HT-29 (cell line): ENCODE measurements around the gene ALOX12B. TPM values are rescaled to one million over a fixed set of nuclear protein-coding genes. Genes with fewer than 3 reads are reported as not detected.
"Not testable (repeated sequence)": the region's sequence is repeated elsewhere in the genome, so short reads cannot be mapped to it uniquely, and the experiment has no call there.

Experiments used
- DNase-seq: peaks from one replicate; pipeline ENCODE4 v3.0.0-alpha.2; 2015; ENCODE audit warnings: low spot score
- total RNA-seq: library from RNA; depleted of rRNA; stranded (reverse); fragments of >200 nt; shearing (Covaris generic); gene quantifications from 2 replicates; pipeline ENCODE4 v1.2.3, GENCODE V29; 2014

Gene ALOX12B
- total RNA-seq, 1 experiment from 2014 or later: not detected

DNA sequence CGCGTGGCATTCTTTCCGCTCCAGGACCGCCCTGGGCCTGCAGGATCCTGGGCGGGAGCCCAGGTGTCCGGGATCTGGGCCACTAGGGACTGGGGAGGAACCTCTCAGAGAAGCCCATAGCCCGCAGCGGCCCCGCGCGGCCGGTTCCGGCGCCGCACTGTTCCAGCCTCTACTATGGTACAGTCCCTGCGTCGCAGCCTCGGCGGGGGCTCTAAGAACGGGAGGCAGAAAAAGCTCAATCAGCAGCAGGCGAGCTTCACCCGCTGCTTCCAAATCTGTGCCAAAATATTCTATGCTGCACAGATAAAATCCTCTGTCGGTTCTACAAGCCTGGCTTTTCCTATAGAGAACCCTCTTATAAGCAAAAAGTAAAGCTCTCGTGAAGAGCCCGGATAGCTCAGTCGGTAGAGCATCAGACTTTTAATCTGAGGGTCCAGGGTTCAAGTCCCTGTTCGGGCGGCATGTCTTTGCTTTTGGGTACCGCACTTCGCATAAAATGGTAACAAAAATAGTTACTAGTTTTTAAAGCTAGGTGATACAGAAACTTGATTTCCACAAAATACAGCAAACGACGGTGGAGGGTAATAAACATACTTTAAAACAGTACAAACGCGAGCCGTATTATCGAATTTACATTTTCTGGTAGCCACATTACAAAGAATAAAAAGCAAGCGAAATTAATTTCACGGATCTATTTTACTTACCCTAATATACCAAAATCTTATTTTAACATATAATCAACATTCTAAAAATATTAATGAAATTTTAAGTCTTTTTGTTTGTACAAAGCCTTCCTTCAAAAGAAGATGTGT lies 31.5 kb upstream of the ALOX12B start:
- peak; percentile 90 for DNase-seq

DNA sequence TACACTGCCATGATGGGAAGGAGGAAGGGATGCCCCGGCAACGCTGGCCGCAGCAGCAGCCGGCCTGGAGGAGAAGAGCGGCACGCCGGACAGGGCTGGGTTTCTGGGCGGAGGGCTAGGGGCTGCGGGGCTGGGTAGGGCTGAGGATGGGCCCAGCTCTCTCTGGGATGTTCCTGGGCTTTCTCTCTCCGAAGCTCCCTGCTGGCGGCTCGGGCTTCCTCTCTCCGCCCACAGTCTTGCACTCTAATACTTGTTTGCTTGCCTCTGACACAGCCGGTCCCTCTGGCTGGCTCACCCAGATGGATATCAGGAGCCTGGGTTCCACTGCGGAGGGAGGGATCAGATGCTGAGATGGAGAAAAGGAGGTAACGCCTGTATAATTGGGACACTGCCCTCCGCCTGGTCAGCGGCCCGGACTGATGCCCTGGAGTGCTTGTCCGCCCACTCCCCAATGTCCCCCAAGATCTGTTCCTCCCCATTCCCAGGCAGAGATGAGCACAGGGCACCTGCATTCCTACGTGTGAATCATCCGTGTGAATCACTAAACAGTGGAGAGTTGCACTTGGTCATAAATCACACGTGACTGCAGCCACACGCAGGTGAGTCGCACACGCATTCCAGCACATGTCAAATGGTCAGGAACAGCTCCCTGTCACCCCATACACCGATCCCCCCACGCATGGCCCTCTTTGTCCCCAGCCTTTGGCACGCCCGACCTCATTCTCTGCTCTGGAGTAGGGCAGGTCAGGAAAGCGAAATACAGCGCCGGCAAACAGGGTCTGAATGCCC lies 30.7 kb upstream of the ALOX12B start, which contains the start of gene ALOXE3:
TSS of gene ALOXE3 (minus strand) at position 535 of the 789 bp plus-strand sequence. CDS start at position 11, 524 bp downstream.
- DNase-seq: peak; percentile 58

DNA sequence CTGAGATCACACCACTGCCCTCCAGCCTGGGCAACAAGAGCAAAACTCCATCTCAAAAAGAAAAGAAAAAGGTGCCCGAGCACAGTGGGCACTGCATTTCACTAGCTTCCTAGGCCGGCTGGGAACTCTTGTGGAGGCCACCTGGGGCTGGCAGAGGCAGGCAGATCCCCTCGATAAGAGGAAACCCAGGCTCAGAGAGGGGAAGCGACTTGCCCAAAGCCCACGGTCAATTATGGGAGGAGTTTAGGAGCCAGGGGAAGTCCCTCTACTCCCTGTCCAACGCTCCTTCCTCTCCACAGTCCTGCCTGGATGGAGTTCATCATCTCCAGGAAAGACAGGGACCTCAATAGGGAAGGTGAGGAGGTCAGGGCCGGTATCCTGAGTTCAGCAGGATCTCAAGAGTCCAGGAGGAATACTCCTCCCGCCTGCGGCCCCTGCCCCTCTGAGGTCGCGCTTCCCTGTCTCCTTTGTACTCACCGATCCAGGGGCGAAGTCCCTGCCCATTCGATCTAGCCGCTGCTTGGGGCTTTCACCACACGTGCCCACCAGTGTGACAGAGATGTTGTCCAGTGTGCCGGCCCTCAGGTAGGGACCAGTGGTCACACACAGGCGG lies 30.0 kb upstream of the ALOX12B start:
- no peak for DNase-seq

DNA sequence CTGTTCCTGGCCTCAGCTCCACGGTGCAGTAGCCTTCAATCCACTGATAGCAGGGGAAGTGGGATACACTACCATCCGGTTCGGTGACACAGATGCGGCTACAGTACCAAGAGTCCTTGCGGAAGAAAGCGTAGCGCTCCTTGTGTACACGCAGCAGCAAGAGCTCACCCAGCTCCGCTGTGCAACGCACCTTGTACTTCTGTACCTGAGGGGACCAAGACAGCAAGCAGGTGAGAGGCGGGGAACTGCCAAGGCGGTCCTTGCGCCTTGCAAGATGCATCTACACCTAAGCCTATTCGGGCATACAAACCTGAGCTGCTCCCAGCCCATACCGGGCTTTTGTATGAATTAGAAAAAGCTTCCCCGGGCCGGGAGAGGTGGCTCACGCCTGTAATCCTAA lies 29.3 kb upstream of the ALOX12B start:
- no peak for DNase-seq

DNA sequence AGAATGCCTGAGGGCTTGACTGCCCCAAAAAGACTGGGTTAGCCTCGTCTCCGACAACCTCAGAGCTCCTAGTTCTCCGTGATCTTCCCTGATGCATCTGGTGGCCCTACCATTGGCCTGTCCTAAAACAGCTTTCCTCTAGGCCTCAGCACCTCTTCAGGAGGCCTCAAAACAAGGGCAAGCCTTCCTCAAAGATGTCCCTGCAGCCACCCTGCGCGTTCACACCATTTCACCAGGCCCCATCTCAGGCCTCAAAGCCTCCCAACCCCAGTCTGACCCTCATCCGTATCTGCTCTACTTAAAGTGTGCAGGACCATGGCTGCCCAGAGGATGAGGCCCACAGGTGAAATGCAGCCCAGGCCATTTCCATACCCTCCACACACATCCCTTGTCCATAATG lies 23.4 kb upstream of the ALOX12B start:
- no peak for DNase-seq

DNA sequence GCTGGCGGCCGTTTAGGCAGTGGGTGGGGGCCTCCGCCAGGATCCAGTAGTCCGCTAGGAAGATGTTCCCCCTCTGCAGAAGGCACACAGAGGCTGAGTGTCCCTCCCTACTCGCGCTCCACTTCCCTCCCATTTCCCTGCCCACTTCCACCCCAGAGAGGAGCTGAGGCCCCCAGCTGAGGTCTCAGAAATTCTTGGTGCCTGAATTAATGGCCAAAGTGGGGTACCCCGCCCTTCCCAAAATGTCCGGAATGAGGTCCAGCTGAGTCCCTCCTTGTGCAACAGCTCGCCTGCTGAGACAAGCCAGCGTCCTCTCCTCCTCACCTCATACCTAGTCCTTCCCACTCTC lies 22.9 kb upstream of the ALOX12B start:
- DNase-seq: no peak

DNA sequence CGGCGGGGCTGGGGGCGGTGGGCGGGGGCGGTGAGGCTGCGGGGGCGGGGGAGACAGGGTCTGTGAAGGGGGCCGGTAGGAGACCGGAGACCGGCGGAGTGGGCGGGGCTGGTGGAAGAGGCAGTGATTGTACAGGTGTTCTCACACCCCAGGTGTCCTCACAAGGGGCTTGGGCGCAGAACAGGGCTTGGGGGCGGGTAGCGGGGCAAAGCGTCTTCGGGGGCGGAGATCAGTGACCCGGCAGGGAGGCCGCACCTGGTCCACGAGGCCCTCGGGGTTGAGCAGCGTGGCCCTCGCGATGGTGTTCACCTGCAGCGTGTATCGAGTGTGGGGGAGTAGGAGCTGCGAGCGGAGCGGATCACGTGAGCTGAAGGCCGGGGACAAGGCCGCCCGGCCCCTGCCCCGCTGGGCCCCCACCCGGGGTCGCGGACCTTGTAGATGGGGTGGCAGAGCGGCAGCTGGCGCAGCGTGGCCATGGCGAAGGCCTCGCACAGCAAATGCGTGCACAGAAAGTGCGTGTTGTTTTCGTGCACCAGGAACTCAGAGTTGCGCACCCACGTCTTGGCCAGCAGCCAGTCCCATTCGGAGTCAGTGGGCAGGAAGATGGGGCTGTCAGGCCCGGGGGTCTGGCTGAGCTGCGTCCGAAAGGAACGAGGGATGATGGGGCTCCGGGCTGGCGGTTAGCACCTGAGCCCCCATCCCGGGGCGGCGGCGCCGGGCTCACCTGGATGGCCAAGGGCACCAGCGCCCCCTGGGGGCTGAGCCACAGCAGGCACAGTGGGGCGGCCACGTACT lies 22.3 kb upstream of the ALOX12B start:
- DNase-seq: peak; percentile 54

DNA sequence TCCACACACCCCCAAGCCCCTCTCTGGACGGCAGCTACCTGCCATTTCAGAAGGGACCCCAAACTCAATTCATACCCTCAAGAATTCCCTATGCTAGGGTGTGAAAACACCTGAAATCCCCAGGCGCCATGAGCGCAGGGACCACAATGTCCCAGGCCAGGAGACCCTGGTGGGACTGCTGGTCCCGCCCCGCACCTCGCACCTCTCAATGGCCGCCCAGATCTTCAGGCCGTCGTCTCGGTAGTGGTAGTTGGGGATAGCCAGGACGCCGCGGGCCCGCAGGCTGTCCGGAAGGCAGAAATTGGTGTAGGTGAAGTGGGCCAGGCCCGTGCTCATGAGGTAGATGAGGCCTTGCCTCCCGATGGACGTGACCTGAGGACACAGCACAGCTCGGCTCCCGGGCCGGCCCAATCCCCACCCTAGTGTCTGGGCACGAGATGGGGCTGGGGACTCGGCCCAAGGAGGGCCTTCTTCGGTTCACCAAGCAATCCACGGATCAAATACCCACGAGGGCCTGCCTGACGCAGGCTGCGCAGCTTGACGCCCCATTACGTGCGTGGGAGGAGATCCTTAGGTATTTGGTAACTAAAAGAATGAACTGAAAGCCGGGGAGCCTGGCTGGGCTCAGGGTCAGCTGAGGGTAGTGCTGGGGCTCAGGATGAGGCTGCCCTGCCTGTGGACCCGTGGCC lies 21.6 kb upstream of the ALOX12B start:
- no peak for DNase-seq

DNA sequence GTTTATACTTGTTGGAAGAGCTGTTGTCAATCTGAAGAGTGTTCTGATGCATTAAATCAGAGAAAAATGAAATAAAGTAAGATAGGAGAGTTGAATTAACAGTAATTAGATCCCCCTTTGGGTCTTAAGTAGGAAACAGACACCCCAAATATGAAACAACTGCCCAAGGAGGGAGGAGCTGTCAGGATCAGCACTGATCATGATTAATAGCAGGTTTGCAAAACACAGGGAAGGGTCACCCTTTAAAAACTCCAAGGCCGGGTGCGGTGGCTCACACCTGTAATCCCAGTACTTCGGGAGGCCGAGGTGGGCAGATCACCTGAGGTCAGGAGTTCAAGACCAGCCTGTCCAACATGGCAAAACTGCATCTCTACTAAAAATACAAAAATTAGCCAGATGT lies 19.5 kb upstream of the ALOX12B start:
- not testable (repeated sequence) for DNase-seq

DNA sequence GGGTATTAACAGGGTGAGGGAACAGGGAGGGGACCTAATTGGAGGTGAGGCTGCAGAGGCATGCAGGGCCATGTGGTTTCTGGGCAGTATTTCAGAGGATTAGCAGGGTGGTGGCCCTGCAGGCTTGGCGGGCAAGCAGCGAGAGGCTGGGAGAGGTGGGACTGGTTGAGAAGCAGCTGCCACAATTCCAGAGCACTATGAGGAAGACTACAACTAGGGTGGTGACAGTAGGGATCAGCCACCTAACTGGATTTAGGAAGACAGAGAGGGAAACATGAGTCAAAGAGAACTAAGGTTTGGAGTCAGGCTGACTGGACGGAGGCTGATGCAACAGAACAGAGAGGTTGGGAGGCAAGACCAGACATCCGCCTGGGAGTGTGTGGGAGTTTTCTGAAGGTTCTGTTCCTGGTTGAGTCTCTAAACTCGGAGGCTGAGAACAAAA lies 18.5 kb upstream of the ALOX12B start:
- DNase-seq: no peak

DNA sequence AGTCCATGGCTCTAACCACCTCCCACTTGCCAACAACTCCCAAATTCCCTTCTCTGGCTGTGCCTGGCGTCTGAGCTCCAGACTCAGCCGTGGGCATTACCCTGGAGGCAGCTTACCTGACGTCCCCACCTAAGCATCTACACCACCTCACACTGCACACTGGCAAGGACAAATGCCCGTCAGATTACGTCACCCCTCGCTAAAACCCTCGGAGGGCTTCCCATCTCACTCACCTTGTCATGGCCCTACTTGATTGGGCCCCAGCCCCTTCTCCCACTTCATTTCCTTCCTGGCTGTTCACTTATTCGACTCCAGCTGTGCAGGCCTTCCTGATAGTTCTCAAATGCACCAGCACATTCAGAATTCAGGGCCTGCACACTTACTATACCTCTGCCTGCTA lies 17.4 kb upstream of the ALOX12B start:
- no peak for DNase-seq

DNA sequence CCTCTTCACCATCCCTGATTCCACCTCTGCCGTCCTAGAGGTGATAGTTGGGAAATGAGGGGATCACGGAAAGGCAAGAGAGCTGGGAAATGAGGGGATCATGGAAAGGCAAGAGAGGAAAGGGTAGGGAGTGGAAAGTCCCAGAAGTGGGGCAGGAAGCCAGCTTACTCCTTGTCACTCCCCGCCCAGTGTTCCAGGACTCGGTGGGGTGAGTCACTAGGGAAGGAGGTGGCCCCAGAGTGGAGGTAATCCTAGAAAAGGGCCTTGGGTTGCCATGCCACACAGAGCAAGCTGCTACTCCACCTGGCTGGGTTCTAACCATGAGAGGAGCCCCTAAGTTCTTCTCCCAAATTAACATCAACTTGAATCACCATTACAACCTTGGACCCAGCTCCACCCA lies 16.0 kb upstream of the ALOX12B start:
- no peak for DNase-seq

DNA sequence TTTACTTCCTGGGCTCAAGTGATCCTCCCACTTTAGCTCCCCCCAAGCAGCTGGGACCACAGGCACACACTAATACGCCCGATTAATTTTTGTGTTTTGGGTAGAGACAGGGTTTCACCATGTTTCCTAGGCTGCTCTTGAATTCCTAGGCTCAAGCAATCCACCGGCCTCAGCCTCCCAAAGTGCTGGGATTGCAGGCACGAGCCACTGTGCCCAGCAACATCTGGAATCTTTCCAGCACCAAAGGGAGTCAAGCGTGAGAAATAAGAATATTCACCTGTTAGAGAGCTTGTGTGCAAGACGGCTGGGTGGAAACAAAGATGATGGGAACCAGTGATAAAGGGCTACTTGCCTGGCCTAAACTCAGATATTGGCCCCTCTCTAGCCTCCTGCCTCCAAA lies 14.2 kb upstream of the ALOX12B start:
- no peak for DNase-seq

DNA sequence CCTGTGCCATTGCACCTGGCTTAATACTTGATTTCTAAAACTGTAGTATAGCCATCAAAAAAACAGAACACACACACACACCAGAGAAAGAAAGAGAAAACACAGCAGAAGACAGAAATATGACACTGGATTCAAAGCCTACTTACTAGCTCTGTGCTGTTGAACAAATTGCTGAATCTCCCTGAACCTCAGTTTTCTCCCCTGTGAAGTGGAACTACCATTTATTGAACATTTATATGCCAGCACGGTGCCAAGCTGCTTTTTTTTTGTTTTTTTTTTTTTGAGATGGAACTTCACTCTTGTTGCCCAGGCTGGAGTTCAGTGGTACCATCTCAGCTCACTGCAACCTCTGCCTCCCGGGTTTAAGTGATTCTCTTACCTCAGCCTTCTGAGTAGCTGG lies 13.2 kb upstream of the ALOX12B start:
- no peak for DNase-seq

DNA sequence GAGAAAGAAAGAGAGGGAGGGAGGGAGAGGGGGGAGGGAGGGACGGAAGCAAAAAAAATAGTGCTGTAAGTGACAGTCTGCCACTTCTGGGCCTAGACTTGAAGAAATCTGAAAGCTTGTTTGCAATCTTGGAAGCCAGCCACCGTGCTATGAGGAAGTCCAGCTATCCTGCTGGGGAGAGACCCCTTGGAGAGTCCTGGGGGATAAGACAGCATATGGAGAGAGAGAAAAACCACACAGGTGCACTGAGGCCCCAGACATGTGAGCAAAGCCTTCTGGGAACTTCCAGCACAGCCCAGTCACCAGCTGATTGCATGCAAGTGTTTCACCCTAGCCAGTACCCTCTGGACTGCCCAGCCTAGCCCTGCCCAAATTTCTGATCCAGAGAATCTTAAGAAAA lies 12.6 kb upstream of the ALOX12B start:
- DNase-seq: no peak

DNA sequence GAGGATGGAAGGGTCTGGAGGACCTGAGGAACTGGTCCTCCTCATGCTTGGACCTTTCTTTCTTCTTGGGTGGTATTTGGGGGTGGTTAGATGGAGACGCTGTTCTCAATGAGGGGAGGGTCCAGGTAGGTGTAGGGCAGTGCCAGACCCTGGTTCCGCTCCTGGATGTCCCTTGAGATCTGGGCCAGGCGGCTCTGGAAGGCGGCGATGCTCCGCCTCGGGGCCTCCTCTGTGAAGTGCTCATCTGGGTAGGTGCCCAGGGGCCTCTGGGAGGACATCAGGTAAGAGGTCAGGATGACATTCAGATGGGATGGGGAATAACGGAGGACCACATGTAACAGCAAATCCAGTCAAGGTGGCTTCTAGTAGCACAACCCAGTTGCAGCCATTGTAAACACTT lies 9.0 kb upstream of the ALOX12B start:
- no peak for DNase-seq

DNA sequence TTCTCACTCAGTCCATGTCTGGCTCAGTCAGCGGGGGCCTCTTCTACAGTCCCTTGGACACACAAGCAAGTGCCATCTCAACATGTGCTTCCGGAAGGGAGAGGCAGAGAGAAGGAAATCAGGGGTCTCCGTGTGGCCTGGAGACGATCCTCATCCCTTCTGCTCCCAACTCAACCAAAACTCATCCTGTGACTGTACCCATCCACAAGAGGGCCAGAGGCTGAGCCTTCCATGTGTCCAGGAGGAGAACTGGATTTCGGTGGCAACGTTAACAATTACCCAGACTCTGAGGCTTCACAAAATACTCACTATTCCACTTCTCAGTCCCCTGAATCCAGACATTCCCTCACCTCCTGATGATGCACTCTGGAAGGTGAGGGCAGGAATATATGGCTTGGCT lies 7.8 kb upstream of the ALOX12B start:
- no peak for DNase-seq

DNA sequence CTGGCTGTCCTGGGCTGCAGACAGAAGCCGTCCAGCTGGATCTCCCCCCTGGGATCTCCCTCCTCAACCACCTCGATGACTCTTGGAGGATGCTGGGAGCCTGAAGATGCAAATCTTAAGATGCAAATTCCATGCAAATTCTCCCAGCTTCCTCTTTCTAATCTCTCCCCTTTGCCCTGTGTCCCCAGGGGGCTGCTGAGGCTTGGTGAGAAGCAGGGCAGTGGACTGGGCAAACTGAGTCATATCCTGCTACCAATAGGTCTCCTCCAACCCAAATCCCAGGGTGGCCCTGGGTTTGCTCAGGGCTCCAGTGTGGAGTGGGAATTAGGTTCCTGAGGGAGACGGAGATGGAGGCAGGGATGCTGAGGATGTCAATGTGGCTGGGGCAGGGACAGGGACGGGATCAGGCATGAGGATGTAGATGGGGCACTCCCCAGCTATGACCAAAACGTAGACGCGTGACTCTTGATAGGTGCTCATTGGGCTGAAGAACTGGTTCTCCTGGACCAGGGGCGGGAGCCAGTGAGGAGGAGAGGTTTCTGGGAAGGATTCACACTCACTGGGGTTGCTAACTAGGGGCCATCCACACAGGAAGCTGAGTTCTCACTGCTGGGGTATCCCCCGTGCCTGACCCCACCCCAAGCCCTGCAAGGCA lies 3.6 kb upstream of the ALOX12B start:
- no peak for DNase-seq

DNA sequence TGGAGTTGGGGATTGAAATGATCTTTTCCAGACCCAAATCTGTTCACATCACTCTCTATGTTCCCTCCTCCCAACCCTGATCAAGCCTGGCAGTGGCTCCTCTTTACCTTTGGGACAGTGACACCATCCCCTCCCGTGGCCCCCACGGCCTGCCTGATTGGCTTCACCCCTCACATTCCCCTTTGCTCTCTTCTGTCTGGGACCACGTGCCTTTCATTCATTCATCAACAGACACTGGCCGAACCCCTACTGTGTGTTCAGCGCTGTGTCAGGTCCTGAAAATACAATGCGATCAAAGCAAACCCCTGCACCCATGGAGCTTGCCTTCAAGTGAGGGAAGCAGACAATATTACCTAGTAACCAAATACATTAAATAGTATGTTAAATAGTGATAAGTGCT lies 2.2 kb upstream of the ALOX12B start:
- DNase-seq: no peak

DNA sequence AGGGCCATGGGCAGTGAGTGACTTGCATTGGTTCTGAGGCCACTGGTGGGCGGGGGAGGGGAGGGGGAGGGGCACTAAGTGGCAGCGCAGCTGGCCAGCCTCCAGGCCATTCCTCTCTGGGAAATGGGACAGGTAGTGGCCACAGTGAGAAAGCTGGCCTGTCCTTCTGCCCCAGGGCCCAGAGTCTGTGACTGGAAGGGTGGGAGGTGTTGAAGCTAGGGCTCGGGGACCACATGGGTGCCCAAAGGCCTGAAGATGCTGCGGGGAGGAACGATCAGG lies 375 bp upstream of the ALOX12B start:
- DNase-seq: no peak

DNA sequence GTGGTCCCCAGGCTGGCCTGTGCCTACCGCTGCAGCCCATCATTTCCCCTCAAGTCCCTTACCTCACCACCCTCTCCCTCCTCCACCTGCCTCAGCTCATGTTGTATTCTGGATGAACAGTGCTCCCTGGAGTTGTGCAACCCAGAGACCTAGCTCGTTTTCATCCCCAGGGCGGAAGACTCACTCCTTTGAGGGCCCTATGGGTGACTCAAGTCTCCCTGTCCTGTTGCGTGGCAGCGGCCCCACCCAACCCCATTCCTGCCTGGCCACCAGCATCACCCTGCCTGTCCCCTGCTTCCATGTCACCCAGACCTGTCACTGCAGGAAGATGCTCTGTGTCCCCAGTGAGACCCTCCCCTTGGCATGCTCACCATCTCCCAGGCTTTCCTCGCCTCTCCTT lies 3.3 kb downstream of the ALOX12B start:
- DNase-seq: no peak
